ENCODE data around the gene CREBRF. TPM values are rescaled to one million over a fixed set of nuclear protein-coding genes. Genes with fewer than 3 reads are reported as not detected.

Gene CREBRF
- total and polyA plus RNA-seq, 2 experiments from 2014 or later = 14.7 to 21.0 TPM

DNA sequence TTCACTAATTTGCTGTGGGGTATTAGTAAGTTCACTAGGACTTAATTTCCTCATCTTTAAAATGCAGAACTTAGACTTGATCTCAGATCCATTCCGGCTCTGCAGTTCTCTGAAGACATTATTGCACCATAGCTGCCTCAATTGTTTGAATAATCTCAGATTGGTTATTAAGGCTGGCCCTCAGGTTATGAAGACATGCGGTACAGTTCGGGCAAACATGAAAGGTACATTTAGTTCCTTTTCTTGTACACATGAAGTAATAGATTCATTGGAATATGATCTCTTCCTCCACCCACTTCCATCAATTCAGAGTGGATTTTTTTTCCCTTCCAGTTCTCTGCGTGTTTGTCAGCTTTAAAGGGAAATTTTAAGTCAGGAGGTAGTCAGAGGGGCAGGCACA, 44.6 kb upstream of the CREBRF start:
- Histone ChIP-seq H4K20me1 (ENCODE audit: insufficient read depth, poor library complexity, severe bottlenecking) (peaks cover 51% of the 10 kb centered on the region), H3K4me3 (no peak overlapping the region), H3K36me3 (replicated peaks; ENCODE audit: insufficient read depth, low read depth) (no peaks in the 10 kb centered on the region), H3K79me2 (peaks cover 93% of the 10 kb centered on the region), H3K27ac (no peak overlapping the region), H3K9me2 (replicated peaks; ENCODE audit: insufficient read depth) (no peaks in the 10 kb centered on the region), H3K9me3 (ENCODE audit: low read depth) (no peaks in the 10 kb centered on the region), H3K27me3 (no peaks in the 10 kb centered on the region), H3K4me2 (no peak overlapping the region), H3K4me1 (ENCODE audit: insufficient read depth) (peaks cover 8% of the 10 kb centered on the region), H2AFZ (no peak overlapping the region)
- DNase-seq (ENCODE audit: low spot score) = no peak
- 95% methylated on average over 4 of the region's 4 CpGs for WGBS (ENCODE audit: low lambda C conversion rate, missing lambda C conversion rate)
- TF ChIP-seq EZH2phosphoT487 (IDR thresholded peaks at IDR 0.05; ENCODE audit: low read depth, severe bottlenecking, unreplicated experiment) = no peak
- TF ChIP-seq, protein P1, sequence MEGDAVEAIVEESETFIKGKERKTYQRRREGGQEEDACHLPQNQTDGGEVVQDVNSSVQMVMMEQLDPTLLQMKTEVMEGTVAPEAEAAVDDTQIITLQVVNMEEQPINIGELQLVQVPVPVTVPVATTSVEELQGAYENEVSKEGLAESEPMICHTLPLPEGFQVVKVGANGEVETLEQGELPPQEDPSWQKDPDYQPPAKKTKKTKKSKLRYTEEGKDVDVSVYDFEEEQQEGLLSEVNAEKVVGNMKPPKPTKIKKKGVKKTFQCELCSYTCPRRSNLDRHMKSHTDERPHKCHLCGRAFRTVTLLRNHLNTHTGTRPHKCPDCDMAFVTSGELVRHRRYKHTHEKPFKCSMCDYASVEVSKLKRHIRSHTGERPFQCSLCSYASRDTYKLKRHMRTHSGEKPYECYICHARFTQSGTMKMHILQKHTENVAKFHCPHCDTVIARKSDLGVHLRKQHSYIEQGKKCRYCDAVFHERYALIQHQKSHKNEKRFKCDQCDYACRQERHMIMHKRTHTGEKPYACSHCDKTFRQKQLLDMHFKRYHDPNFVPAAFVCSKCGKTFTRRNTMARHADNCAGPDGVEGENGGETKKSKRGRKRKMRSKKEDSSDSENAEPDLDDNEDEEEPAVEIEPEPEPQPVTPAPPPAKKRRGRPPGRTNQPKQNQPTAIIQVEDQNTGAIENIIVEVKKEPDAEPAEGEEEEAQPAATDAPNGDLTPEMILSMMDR (IDR thresholded peaks at IDR 0.05; ENCODE audit: poor library complexity) = no peak
- no peak for TF ChIP-seq EZH2 (IDR thresholded peaks at IDR 0.05; ENCODE audit: borderline replicate concordance)

DNA sequence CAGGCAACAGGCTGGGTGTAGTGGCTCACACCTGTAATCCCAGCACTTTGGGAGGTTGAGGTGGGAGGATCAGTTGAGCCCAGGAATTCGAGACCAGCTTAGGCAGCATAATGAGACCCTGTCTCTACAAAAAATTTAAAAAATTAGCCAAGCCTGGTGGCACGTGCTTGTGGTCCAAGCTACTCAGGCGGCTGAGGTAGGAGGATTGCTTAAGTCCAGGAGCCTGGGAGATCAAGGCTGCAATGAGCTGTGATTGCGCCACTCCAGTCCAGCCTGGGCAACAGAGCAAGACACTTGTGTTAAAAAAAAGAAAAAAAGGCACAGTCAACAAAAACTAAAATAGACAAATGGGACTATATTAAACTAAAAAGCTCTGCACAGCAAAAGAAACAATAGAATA, 43.3 kb upstream of the CREBRF start:
- Histone ChIP-seq H3K27ac (no peak overlapping the region), H3K36me3 (replicated peaks; ENCODE audit: insufficient read depth, low read depth) (no peaks in the 10 kb centered on the region), H4K20me1 (ENCODE audit: insufficient read depth, poor library complexity, severe bottlenecking) (peaks cover 40% of the 10 kb centered on the region), H3K4me3 (no peak overlapping the region), H3K4me2 (no peak overlapping the region), H3K9me3 (ENCODE audit: low read depth) (no peaks in the 10 kb centered on the region), H2AFZ (no peak overlapping the region), H3K4me1 (ENCODE audit: insufficient read depth) (peaks cover 8% of the 10 kb centered on the region), H3K79me2 (peaks cover 91% of the 10 kb centered on the region), H3K27me3 (no peaks in the 10 kb centered on the region), H3K9me2 (replicated peaks; ENCODE audit: insufficient read depth) (no peaks in the 10 kb centered on the region)
- TF ChIP-seq EZH2phosphoT487 (IDR thresholded peaks at IDR 0.05; ENCODE audit: low read depth, severe bottlenecking, unreplicated experiment) = no peak
- no peak for TF ChIP-seq EZH2 (IDR thresholded peaks at IDR 0.05; ENCODE audit: borderline replicate concordance)
- TF ChIP-seq, protein P1 (IDR thresholded peaks at IDR 0.05; ENCODE audit: poor library complexity) = no peak
- DNase-seq (ENCODE audit: low spot score) = no peak
- WGBS (ENCODE audit: low lambda C conversion rate, missing lambda C conversion rate) = 88% methylated on average over 4 of the region's 4 CpGs

DNA sequence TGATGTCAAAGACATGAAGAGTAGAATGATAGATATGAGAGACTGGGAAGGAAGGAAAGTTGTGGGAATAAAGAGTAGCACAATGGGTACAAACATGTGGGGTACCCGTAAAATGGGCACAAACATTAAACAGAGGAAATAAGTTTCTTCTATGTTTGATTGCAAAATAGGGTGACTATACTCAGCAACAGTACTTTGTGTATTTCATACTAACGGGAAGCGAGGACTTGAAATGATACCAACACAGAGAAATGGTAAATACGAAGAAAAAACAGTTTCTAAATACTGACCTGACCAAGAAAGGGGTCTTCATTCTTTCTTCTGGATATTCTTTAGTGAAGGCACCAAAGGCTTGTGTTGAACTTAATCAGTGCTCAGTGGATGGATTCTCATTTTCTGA, 41.5 kb upstream of the CREBRF start:
- H4K20me1 ChIP-seq (ENCODE audit: insufficient read depth, poor library complexity, severe bottlenecking) = peaks cover 39% of the 10 kb centered on the region

More for the DNA sequence above, 41.5 kb upstream of the CREBRF start:
- H3K27ac ChIP-seq = no peak overlapping the region
- TF ChIP-seq EZH2phosphoT487 (IDR thresholded peaks at IDR 0.05; ENCODE audit: low read depth, severe bottlenecking, unreplicated experiment) (no peak), EZH2 (IDR thresholded peaks at IDR 0.05; ENCODE audit: borderline replicate concordance) (no peak)
- TF ChIP-seq, protein P1 (IDR thresholded peaks at IDR 0.05; ENCODE audit: poor library complexity) = no peak
- H3K9me3 ChIP-seq (ENCODE audit: low read depth) = no peaks in the 10 kb centered on the region
- no peaks in the 10 kb centered on the region for H3K9me2 ChIP-seq (replicated peaks; ENCODE audit: insufficient read depth)
- H3K4me1 ChIP-seq (ENCODE audit: insufficient read depth) = peaks cover 8% of the 10 kb centered on the region
- 97% methylated on average over 4 of the region's 4 CpGs for WGBS (ENCODE audit: low lambda C conversion rate, missing lambda C conversion rate)
- no peak overlapping the region for H2AFZ ChIP-seq
- H3K27me3 ChIP-seq = no peaks in the 10 kb centered on the region
- no peak overlapping the region for H3K4me2 ChIP-seq
- no peak overlapping the region for H3K4me3 ChIP-seq
- peaks cover 94% of the 10 kb centered on the region for H3K79me2 ChIP-seq
- DNase-seq (ENCODE audit: low spot score) = no peak
- no peaks in the 10 kb centered on the region for H3K36me3 ChIP-seq (replicated peaks; ENCODE audit: insufficient read depth, low read depth)
